B cell (primary cell): ENCODE results near the gene HCFC1. TPM values are rescaled to one million over a fixed set of nuclear protein-coding genes. Genes with fewer than 3 reads are reported as not detected.
A peak's percentile ranks its signal among the peaks of the same experiment; 100 is the strongest.

Experiments
- ATAC-seq: fragments of 200-7000 bp; cut with Tn5 transposase; one replicate; pipeline ENCODE4 v1.10.0; 2021; ENCODE audit warnings: low read depth, mild to moderate bottlenecking, moderate number of reproducible peaks, moderate library complexity
- CTCF ChIA-PET: fragments of 350-600 bp; sonication (Branson Sonifier 250); formaldehyde crosslinking; loops from one replicate; lab custom pipeline; 2021; ENCODE audit warnings: antibody characterized with exemption, inconsistent platforms; lab: Charles Lee
- POLR2A ChIA-PET: fragments of 350-600 bp; sonication (Branson Sonifier 250); formaldehyde crosslinking; loops from one replicate; lab custom pipeline; 2021; ENCODE audit warnings: antibody characterized with exemption; lab: Charles Lee
- DNase-seq: peaks from one replicate; pipeline ENCODE4 v3.0.0; 2013
- H2AFZ ChIP-seq: 2 replicates; pipeline ENCODE4 v1.6.1; 2012; ENCODE audit warnings: mild to moderate bottlenecking, low read depth, low read length; ENCODE audit not compliant: insufficient read depth, poor library complexity, severe bottlenecking
- H3K27ac ChIP-seq, 2 donors: 1 replicate in 1 of 2; 2 replicates in 1 of 2; pipeline ENCODE4 v1.5.1; 2012 to 2013; ENCODE audit warnings: low read length in 2 of 2, mild to moderate bottlenecking in 2 of 2, moderate library complexity in 1 of 2
- H3K27me3 ChIP-seq, 4 experiments: fragments of 200-600 bp in 1 of 4; sonication (generic) in 1 of 4; replicated peaks in 1 of 4; 1 replicate in 2 of 4; 2 replicates in 2 of 4; pipeline versions ENCODE4 v1.6.1 to v1.7.0; 2013 to 2016; ENCODE audit warnings: low read length in 3 of 4, mild to moderate bottlenecking in 2 of 4, mixed read lengths in 1 of 4, moderate library complexity in 1 of 4; ENCODE audit not compliant: insufficient read depth in 4 of 4, control insufficient read depth in 3 of 4; ENCODE audit errors: control extremely low read depth in 1 of 4
- H3K36me3 ChIP-seq, 2 experiments: replicated peaks in 1 of 2; 1 replicate in 1 of 2; 2 replicates in 1 of 2; pipeline versions ENCODE4 v1.6.1 to v1.7.1; 2013; ENCODE audit warnings: low read length in 1 of 2; ENCODE audit not compliant: insufficient read depth in 2 of 2, control insufficient read depth in 1 of 2; ENCODE audit errors: control extremely low read depth in 1 of 2, extremely low read depth in 1 of 2
- H3K4me1 ChIP-seq, 2 donors: fragments of 200-600 bp in 1 of 2; sonication (generic) in 1 of 2; 1 replicate in 1 of 2; 2 replicates in 1 of 2; pipeline versions ENCODE4 v1.5.1 to v1.6.1; 2013 to 2017; ENCODE audit warnings: low read length in 2 of 2; ENCODE audit not compliant: control insufficient read depth in 2 of 2, insufficient read depth in 2 of 2
- H3K4me2 ChIP-seq: replicated peaks from 2 replicates; pipeline ENCODE3; 2012; ENCODE audit warnings: mild to moderate bottlenecking, low read depth, low read length; ENCODE audit not compliant: poor library complexity, severe bottlenecking
- H3K4me3 ChIP-seq, 5 experiments: fragments of 200-600 bp in 1 of 5; sonication (generic) in 1 of 5; 1 replicate in 3 of 5; 2 replicates in 2 of 5; pipeline versions ENCODE4 v1.5.1 to v1.7.0; 2011 to 2016; ENCODE audit warnings: low read length in 4 of 5, mild to moderate bottlenecking in 4 of 5, low read depth in 2 of 5, control low read depth in 1 of 5, moderate library complexity in 1 of 5; ENCODE audit not compliant: insufficient read depth in 1 of 5; ENCODE audit errors: control extremely low read depth in 1 of 5, extremely low read depth in 1 of 5
- H3K79me2 ChIP-seq: fragments of 200-600 bp; sonication (generic); one replicate; pipeline ENCODE4 v1.6.0; 2016; ENCODE audit warnings: low read length; ENCODE audit not compliant: control insufficient read depth, insufficient read depth
- H3K9ac ChIP-seq: fragments of 200-600 bp; sonication (generic); 2 replicates; pipeline ENCODE4 v1.6.1; 2017; ENCODE audit warnings: mild to moderate bottlenecking, low read length, moderate library complexity
- H3K9me3 ChIP-seq, 3 donors: one replicate each; pipeline versions ENCODE4 v1.6.1 to v1.7.1; 2013; ENCODE audit warnings: low read length in 2 of 3; ENCODE audit not compliant: control insufficient read depth in 2 of 3, insufficient read depth in 1 of 3; ENCODE audit errors: control extremely low read depth in 1 of 3
- H4K20me1 ChIP-seq: 2 replicates; pipeline ENCODE4 v1.6.0; 2012; ENCODE audit warnings: mild to moderate bottlenecking, low read length; ENCODE audit not compliant: insufficient read depth, control insufficient read depth, poor library complexity, severe bottlenecking
- H3K27ac Mint-ChIP-seq: one replicate; pipeline ENCODE4 v1.8.0; 2021; ENCODE audit warnings: mixed read lengths
- H3K27me3 Mint-ChIP-seq: one replicate; pipeline ENCODE4 v1.8.0; 2021; ENCODE audit warnings: mixed read lengths
- H3K4me1 Mint-ChIP-seq: one replicate; pipeline ENCODE4 v1.8.0; 2021; ENCODE audit warnings: mixed read lengths
- H3K4me3 Mint-ChIP-seq: one replicate; pipeline ENCODE4 v1.8.0; 2021; ENCODE audit warnings: mixed read lengths
- H3K9me3 Mint-ChIP-seq: one replicate; pipeline ENCODE4 v1.8.0; 2022; ENCODE audit warnings: mixed read lengths; ENCODE audit not compliant: insufficient read depth
- EZH2 ChIP-seq: IDR thresholded peaks from 2 replicates; pipeline ENCODE4 v1.6.1; 2012; ENCODE audit warnings: borderline replicate concordance, low read depth, mild to moderate bottlenecking, moderate library complexity, low read length; ENCODE audit not compliant: insufficient read depth, poor library complexity, severe bottlenecking
- WGBS: methylation state at CpG from one replicate; pipeline ENCODE4 v1.1.5; 2013; ENCODE audit warnings: missing lambda C conversion rate; ENCODE audit not compliant: insufficient coverage; 5-methylcytosine and 5-hydroxymethylcytosine counted together
- intact Hi-C: fragments of 100-400 bp; cut with micrococcal nuclease; formaldehyde crosslinking; loops from one replicate; pipeline ENCODE4 v1.10.0; 2022
- polyA plus RNA-seq: library from polyadenylated mRNA; depleted of rRNA; stranded (reverse); fragments of >200 nt; gene quantifications from 2 replicates; pipeline ENCODE4 v1.2.3, GENCODE V29; 2012
- total RNA-seq, 2 donors: library from RNA; stranded (reverse); fragments of 120-200 nt in 1 of 2; gene quantifications; 1 replicate in 1 of 2; 2 replicates in 1 of 2; pipeline versions ENCODE4 v1.2.3 to v1.2.4, GENCODE V29; 2013 to 2022
- TF ChIP-seq, protein P1 (sequence below): fragments of 200-600 bp; IDR thresholded peaks from one replicate; pipeline ENCODE4 v1.8.0; 2022; ENCODE audit warnings: antibody characterized with exemption, mild to moderate bottlenecking

HCFC1 gene
- total and polyA plus RNA-seq, 2 donors (not counting 1 experiment from before 2014, with no cell fraction given), result 32.1 to 57.7 TPM

DNA sequence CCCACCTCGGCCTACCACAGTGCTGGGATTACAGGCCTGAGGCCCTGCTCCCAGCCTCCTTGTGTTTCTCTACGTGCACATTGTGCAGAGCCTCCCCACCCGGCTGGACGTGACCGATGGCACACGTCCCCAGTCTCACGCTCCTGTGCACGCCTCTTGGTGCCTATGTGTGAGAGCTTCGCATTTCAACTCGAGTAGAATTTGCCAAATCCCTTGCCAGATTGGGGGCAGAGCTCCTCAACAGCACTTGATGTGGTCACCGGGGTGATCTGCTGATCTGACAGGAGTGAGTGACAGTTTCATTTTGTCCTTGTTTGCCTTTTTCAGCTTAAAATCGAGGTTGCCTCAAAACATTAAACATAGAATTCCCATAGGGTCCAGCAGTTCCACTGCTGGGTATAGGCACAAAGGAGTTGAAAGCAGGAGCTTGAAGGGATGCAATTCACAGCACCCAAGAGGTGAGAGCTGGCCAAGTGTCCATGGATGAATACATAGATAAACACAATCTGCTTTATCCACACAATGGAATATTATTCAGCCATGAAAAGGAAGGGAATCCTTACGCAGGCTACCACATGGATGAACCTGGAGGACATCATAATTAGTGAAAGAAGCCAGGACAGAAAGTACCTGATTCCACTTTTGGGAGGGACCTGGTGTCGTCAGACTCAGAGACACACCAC, 18.5 kb upstream of the HCFC1 start:
- no peak overlapping the region for H3K27ac ChIP-seq
- no peaks in the 10 kb centered on the region for H3K9me3 ChIP-seq
- H3K4me3 Mint-ChIP-seq, result no peak overlapping the region
- no peaks in the 10 kb centered on the region for H3K79me2 ChIP-seq
- intact Hi-C loops, result no loop called here
- no peaks in the 10 kb centered on the region for H4K20me1 ChIP-seq
- TF ChIP-seq, protein P1, sequence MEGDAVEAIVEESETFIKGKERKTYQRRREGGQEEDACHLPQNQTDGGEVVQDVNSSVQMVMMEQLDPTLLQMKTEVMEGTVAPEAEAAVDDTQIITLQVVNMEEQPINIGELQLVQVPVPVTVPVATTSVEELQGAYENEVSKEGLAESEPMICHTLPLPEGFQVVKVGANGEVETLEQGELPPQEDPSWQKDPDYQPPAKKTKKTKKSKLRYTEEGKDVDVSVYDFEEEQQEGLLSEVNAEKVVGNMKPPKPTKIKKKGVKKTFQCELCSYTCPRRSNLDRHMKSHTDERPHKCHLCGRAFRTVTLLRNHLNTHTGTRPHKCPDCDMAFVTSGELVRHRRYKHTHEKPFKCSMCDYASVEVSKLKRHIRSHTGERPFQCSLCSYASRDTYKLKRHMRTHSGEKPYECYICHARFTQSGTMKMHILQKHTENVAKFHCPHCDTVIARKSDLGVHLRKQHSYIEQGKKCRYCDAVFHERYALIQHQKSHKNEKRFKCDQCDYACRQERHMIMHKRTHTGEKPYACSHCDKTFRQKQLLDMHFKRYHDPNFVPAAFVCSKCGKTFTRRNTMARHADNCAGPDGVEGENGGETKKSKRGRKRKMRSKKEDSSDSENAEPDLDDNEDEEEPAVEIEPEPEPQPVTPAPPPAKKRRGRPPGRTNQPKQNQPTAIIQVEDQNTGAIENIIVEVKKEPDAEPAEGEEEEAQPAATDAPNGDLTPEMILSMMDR, result no peak
- TF ChIP-seq EZH2, result no peak
- H2AFZ ChIP-seq, result no peak overlapping the region
- ATAC-seq (no peak), DNase-seq (no peak)
- H3K36me3 ChIP-seq, result no peaks in the 10 kb centered on the region
- no peak overlapping the region for H3K9ac ChIP-seq
- no peaks in the 10 kb centered on the region for H3K27me3 Mint-ChIP-seq
- H3K4me1 ChIP-seq, result peaks cover 3 to 15% of the 10 kb centered on the region in 2 donors
- H3K27me3 ChIP-seq, result no peaks in the 10 kb centered on the region
- H3K4me3 ChIP-seq, result no peak overlapping the region
- no peaks in the 10 kb centered on the region for H3K9me3 Mint-ChIP-seq
- H3K27ac Mint-ChIP-seq, result no peak overlapping the region
- ChIA-PET CTCF (no interaction called here), POLR2A (interaction anchor here (0.7 to 1.1 kb wide), 2 partner anchors 18 to 63 kb away, joined by 3 to 4 read pairs; no protein-coding TSS in a partner anchor)
- peaks cover 5% of the 10 kb centered on the region for H3K4me1 Mint-ChIP-seq
- no peak overlapping the region for H3K4me2 ChIP-seq
- WGBS, result 88% methylated on average over 8 of the region's 14 CpGs

DNA sequence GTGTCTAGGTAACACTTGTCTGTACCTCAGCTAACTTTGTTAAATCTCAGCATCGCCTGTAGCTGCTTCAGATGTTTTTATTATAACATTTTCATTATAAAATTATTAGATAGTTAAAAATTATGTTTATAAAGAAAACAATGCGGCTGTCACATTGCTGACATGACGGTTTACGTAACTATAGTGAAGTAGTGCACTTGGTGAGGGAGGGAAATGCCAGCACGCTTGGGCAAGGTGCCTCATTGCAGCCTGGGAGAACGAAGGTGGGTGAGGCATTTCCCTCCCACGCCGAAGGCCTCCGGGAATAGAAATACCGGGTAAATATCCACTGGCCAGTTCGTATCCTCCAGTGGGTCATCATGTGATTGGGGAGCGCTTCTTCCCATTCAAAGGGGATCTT, 16.9 kb upstream of the HCFC1 start:
- Histone ChIP-seq H3K4me2 (no peak overlapping the region), H3K27me3 (no peaks in the 10 kb centered on the region), H3K9me3 (peaks cover 0 to 4% (median 0%) of the 10 kb centered on the region in 3 donors), H3K4me1 (peaks cover 20 to 31% of the 10 kb centered on the region in 2 donors), H3K79me2 (no peaks in the 10 kb centered on the region), H4K20me1 (no peaks in the 10 kb centered on the region), H2AFZ (no peak overlapping the region), H3K27ac (no peak overlapping the region), H3K9ac (no peak overlapping the region), H3K36me3 (no peaks in the 10 kb centered on the region), H3K4me3 (no peak overlapping the region)
- WGBS, result 100% methylated on average over 8 of the region's 12 CpGs
- Mint-ChIP-seq H3K4me1 (peaks cover 21% of the 10 kb centered on the region), H3K4me3 (no peak overlapping the region), H3K27ac (peak overlapping the region; percentile 10), H3K9me3 (no peaks in the 10 kb centered on the region), H3K27me3 (no peaks in the 10 kb centered on the region)
- ChIA-PET CTCF (interaction anchor here (0.7 kb wide), 1 partner anchor 392 kb away, joined by 3 read pairs; no protein-coding TSS in a partner anchor), POLR2A (interaction anchor here (0.6 kb wide), 2 partner anchors 13 to 562 kb away, joined by 3 read pairs; no protein-coding TSS in a partner anchor)
- ATAC-seq (no peak), DNase-seq (no peak)
- TF ChIP-seq, protein P1, result no peak
- no peak for TF ChIP-seq EZH2
- intact Hi-C loops, result no loop called here
